ENCODE results near the gene REELD1.

Gene REELD1

GRCh38 chr4:146275370-146275769 is 61.0 kb downstream of the REELD1 start:
- no peak for ATAC-seq
- TF ChIP-seq TSHZ2 (CRISPR knock-in tag; IDR thresholded peaks at IDR 0.05) = no peak
- no peak for TF ChIP-seq OSR1 (CRISPR knock-in tag; IDR thresholded peaks at IDR 0.05)
- TF ChIP-seq TCF4 (CRISPR knock-in tag; IDR thresholded peaks at IDR 0.05; ENCODE audit: borderline replicate concordance) = no peak
- TF ChIP-seq ZC3H10 (CRISPR knock-in tag; IDR thresholded peaks at IDR 0.05) = no peak
- no peak for TF ChIP-seq ZNF565 (CRISPR knock-in tag; conservative IDR thresholded peaks at IDR 0.05; ENCODE audit: low read depth)
- TF ChIP-seq CREB5 (CRISPR knock-in tag; IDR thresholded peaks at IDR 0.05; ENCODE audit: low read depth) = no peak
- no peak for TF ChIP-seq CSRNP3 (CRISPR knock-in tag; IDR thresholded peaks at IDR 0.05)
- no peak for TF ChIP-seq ARNTL (CRISPR knock-in tag; IDR thresholded peaks at IDR 0.05; ENCODE audit: borderline replicate concordance, low read depth)
- TF ChIP-seq ZNF70 (CRISPR knock-in tag; IDR thresholded peaks at IDR 0.05) = no peak
- no peak for TF ChIP-seq SNAI2 (CRISPR knock-in tag; IDR thresholded peaks at IDR 0.05)
- TF ChIP-seq POU6F1 (CRISPR knock-in tag; IDR thresholded peaks at IDR 0.05; ENCODE audit: borderline replicate concordance, low read depth) = no peak
- TF ChIP-seq ZNF8 (CRISPR knock-in tag; IDR thresholded peaks at IDR 0.05) = no peak
- no peak for TF ChIP-seq CSDC2 (CRISPR knock-in tag; IDR thresholded peaks at IDR 0.05)
- TF ChIP-seq BACH2 (CRISPR knock-in tag; IDR thresholded peaks at IDR 0.05; ENCODE audit: borderline replicate concordance) = no peak
- no peak for TF ChIP-seq ZFP3 (CRISPR knock-in tag; IDR thresholded peaks at IDR 0.05)
- no peak for TF ChIP-seq ESRRG (CRISPR knock-in tag; IDR thresholded peaks at IDR 0.05)
- no peak for TF ChIP-seq PPARA (CRISPR knock-in tag; IDR thresholded peaks at IDR 0.05; ENCODE audit: borderline replicate concordance)
- TF ChIP-seq ZFP30 (CRISPR knock-in tag; IDR thresholded peaks at IDR 0.05) = no peak
- no peak for TF ChIP-seq GLIS3 (CRISPR knock-in tag; IDR thresholded peaks at IDR 0.05)

- ATAC-seq = no peak
- TF ChIP-seq PPARA (CRISPR knock-in tag; IDR thresholded peaks at IDR 0.05; ENCODE audit: borderline replicate concordance) (no peak), ARNTL (CRISPR knock-in tag; IDR thresholded peaks at IDR 0.05; ENCODE audit: borderline replicate concordance, low read depth) (no peak), TCF4 (CRISPR knock-in tag; IDR thresholded peaks at IDR 0.05; ENCODE audit: borderline replicate concordance) (no peak), ESRRG (CRISPR knock-in tag; IDR thresholded peaks at IDR 0.05) (no peak), PATZ1 (CRISPR knock-in tag; IDR thresholded peaks at IDR 0.05; ENCODE audit: borderline replicate concordance) (no peak), CSRNP3 (CRISPR knock-in tag; IDR thresholded peaks at IDR 0.05) (no peak), GLIS3 (CRISPR knock-in tag; IDR thresholded peaks at IDR 0.05) (no peak), TOX (CRISPR knock-in tag; IDR thresholded peaks at IDR 0.05; ENCODE audit: borderline replicate concordance) (no peak), ZFP3 (CRISPR knock-in tag; IDR thresholded peaks at IDR 0.05) (no peak), ZFP30 (CRISPR knock-in tag; IDR thresholded peaks at IDR 0.05) (no peak), CSDC2 (CRISPR knock-in tag; IDR thresholded peaks at IDR 0.05) (no peak), ZNF565 (CRISPR knock-in tag; conservative IDR thresholded peaks at IDR 0.05; ENCODE audit: low read depth) (no peak), BACH2 (CRISPR knock-in tag; IDR thresholded peaks at IDR 0.05; ENCODE audit: borderline replicate concordance) (no peak), ZC3H10 (CRISPR knock-in tag; IDR thresholded peaks at IDR 0.05) (no peak), ISL1 (CRISPR knock-in tag; IDR thresholded peaks at IDR 0.05) (no peak), ZNF70 (CRISPR knock-in tag; IDR thresholded peaks at IDR 0.05) (no peak), RARB (CRISPR knock-in tag; IDR thresholded peaks at IDR 0.05) (no peak), OSR1 (CRISPR knock-in tag; IDR thresholded peaks at IDR 0.05) (no peak), SNAI2 (CRISPR knock-in tag; IDR thresholded peaks at IDR 0.05) (no peak), ZNF8 (CRISPR knock-in tag; IDR thresholded peaks at IDR 0.05) (no peak)
These were observed 64.6 kb downstream of the REELD1 start for GRCh38 chr4:146278986-146279385.
